Measurements from ENCODE around the gene PARL.
"Not testable (repeated sequence)": the region's sequence is repeated elsewhere in the genome, so short reads cannot be mapped to it uniquely, and the experiment has no call there.

Gene PARL

GRCh38 chr3:183883291-183884096 lies 1.2 kb downstream of the PARL start:
- DNase-seq (ENCODE audit: extremely low read depth, insufficient read length): no peak
- no peak for TF ChIP-seq CTCF (IDR thresholded peaks at IDR 0.05; ENCODE audit: insufficient read depth, low read length, poor library complexity, severe bottlenecking)

GRCh38 chr3:183880121-183880520 lies 4.6 kb downstream of the PARL start:
- no peak for DNase-seq (ENCODE audit: extremely low read depth, insufficient read length)
- Histone ChIP-seq H3K4me3 (replicated peaks; ENCODE audit: low read depth, low read length) (no peak overlapping the region), H3K27me3 (replicated peaks; ENCODE audit: control insufficient read depth, insufficient read depth, low read length) (no peaks in the 10 kb centered on the region), H3K36me3 (ENCODE audit: control insufficient read depth, insufficient read depth, low read length) (peaks cover 2% of the 10 kb centered on the region)
- TF ChIP-seq CTCF (IDR thresholded peaks at IDR 0.05; ENCODE audit: insufficient read depth, low read length, poor library complexity, severe bottlenecking): no peak

More at GRCh38 chr3:183883291-183884096, 1.2 kb downstream of the PARL start:
- H3K27me3 ChIP-seq (replicated peaks; ENCODE audit: control insufficient read depth, insufficient read depth, low read length): no peaks in the 10 kb centered on the region
- peak overlapping the region; percentile 95 for H3K4me3 ChIP-seq (replicated peaks; ENCODE audit: low read depth, low read length)
- no peaks in the 10 kb centered on the region for H3K36me3 ChIP-seq (ENCODE audit: control insufficient read depth, insufficient read depth, low read length)

GRCh38 chr3:183879243-183879642 lies 5.4 kb downstream of the PARL start:
- no peak for TF ChIP-seq CTCF (IDR thresholded peaks at IDR 0.05; ENCODE audit: insufficient read depth, low read length, poor library complexity, severe bottlenecking)
- no peaks in the 10 kb centered on the region for H3K27me3 ChIP-seq (replicated peaks; ENCODE audit: control insufficient read depth, insufficient read depth, low read length)
- no peak overlapping the region for H3K4me3 ChIP-seq (replicated peaks; ENCODE audit: low read depth, low read length)
- H3K36me3 ChIP-seq (ENCODE audit: control insufficient read depth, insufficient read depth, low read length): peaks cover 2% of the 10 kb centered on the region
- no peak for DNase-seq (ENCODE audit: extremely low read depth, insufficient read length)

GRCh38 chr3:183878071-183878470 lies 6.6 kb downstream of the PARL start:
- no peak for TF ChIP-seq CTCF (IDR thresholded peaks at IDR 0.05; ENCODE audit: insufficient read depth, low read length, poor library complexity, severe bottlenecking)
- H3K36me3 ChIP-seq (ENCODE audit: control insufficient read depth, insufficient read depth, low read length): peaks cover 2% of the 10 kb centered on the region
- H3K27me3 ChIP-seq (replicated peaks; ENCODE audit: control insufficient read depth, insufficient read depth, low read length): no peaks in the 10 kb centered on the region
- no peak overlapping the region for H3K4me3 ChIP-seq (replicated peaks; ENCODE audit: low read depth, low read length)
- DNase-seq (ENCODE audit: extremely low read depth, insufficient read length): no peak

GRCh38 chr3:183877227-183877626 lies 7.5 kb downstream of the PARL start:
- not testable (repeated sequence) for H3K4me3 ChIP-seq (replicated peaks; ENCODE audit: low read depth, low read length); H3K36me3 ChIP-seq (ENCODE audit: control insufficient read depth, insufficient read depth, low read length); DNase-seq (ENCODE audit: extremely low read depth, insufficient read length); H3K27me3 ChIP-seq (replicated peaks; ENCODE audit: control insufficient read depth, insufficient read depth, low read length)

- Histone ChIP-seq H3K27me3 (replicated peaks; ENCODE audit: control insufficient read depth, insufficient read depth, low read length) (no peaks in the 10 kb centered on the region), H3K36me3 (ENCODE audit: control insufficient read depth, insufficient read depth, low read length) (peaks cover 2% of the 10 kb centered on the region), H3K4me3 (replicated peaks; ENCODE audit: low read depth, low read length) (no peak overlapping the region)
- DNase-seq (ENCODE audit: extremely low read depth, insufficient read length): no peak
- TF ChIP-seq CTCF (IDR thresholded peaks at IDR 0.05; ENCODE audit: insufficient read depth, low read length, poor library complexity, severe bottlenecking): no peak
Observed at GRCh38 chr3:183875411-183875810, 9.3 kb downstream of the PARL start.
